HG03469 (cell line): ENCODE results near the gene RFX3.

Source experiments
- ATAC-seq: cut with Tn5 transposase; IDR thresholded peaks from one replicate; pipeline ENCODE4 v1.9.1; 2021; ENCODE audit warnings: mild to moderate bottlenecking, moderate library complexity, moderate number of reproducible peaks; ENCODE audit not compliant: unreplicated experiment

RFX3 gene

DNA sequence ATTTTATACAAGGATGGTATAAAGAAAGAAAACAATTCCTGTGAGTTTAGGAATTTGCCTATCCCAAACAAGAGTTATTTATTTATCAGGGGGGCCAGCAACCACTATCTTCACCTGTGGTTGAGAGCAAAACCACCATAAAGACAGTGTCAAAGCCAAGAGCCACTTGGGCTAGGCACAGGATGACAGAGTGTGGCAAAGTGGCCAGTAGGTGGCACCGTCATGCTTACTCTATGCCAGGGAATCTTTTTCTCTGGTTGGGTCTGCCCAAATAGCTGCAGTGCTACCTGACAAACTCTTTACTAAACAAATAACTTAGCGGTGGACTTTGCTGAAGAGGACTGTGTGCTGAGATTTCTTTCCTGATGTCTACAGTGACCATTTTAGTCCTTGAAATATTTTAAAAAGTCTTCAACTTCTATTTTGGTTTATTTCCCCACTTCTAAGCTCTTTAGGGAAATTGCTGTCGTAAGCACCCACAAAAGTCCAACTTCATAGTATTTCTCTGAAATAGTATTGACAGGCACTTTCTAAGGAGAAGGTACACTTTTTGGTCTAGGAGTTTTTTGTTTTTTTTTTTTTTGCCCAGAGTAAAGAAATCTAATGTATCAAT is 285.0 kb downstream of the RFX3 start:
- ATAC-seq, result peak; percentile 89

GRCh38 chr9:3239240-3239639 is 286.6 kb downstream of the RFX3 start:
- no peak for ATAC-seq

DNA sequence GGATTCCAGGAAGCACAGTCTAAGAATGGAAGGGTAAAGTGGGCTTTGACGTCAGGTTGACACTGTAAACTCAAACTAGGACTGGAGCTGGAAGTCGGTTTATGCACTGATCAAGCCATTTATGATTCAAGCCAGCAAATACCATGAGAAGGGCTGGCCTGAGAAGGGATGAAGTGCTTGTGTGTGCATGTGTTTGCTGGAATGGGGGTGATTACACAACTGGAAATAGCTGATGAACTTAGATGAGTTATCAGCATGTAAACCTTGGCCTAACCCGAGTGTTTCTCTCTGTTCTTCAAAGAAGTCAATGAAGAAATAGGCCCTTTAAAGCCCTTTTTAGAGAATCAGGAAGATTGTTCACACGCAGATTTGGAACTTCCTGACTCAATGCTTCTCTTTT is 287.6 kb downstream of the RFX3 start:
- ATAC-seq, result no peak

DNA sequence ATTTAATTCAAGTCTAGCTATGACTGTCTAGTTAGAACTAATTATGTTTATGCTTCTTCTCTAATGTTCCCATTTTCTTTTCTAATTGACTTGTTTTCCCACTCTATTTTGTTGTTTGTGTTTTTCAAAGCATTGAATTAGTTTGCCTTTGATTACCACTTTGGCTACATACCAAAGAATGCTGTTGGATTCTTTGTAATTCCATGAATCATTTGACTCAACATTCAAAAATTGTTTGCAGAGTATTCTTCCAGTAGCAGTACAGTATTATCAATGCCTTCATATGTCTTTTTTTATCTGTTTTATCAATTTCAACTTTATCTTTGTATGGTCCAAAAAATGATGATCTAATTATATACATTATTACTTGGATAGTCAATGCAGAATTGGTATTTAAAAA is 288.7 kb downstream of the RFX3 start:
- no peak for ATAC-seq

DNA sequence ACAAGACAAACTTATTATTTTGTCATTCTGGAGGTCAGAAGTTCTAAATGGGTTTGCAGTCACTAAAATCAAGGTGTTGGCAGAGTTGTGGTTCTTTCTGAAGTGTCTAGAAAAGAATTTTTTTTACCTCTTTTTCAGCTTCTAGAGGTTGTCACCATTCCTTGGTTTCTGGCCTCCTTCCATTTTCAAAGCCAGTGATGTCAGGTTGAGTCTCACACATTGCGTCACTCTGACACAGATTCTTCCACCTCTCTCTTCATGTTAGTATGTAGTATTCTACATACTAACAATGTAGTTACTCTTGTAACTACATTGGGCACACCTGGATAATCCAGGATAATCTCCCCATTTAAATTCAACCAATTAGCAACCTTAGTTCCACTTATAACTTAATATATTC is 290.3 kb downstream of the RFX3 start:
- no peak for ATAC-seq

DNA sequence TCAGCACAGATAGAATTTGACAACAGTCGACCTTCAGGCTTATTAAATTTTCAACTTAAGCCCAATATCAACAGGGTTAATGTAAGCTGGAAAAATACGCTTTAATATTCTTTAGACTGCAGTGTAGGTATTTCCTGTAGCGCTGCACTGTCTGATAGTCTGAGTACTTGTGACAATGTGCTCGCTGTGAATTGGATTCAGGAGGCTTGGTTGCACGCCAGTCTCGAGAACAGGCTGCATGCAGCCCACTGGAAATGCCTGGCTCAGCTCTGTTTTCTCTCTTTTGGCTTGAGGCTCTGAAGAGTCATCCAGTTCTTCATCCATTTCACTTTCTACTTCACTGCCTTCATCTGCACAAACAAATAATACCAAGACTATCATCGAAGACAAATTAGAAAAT is 300.9 kb downstream of the RFX3 start:
- no peak for ATAC-seq

DNA sequence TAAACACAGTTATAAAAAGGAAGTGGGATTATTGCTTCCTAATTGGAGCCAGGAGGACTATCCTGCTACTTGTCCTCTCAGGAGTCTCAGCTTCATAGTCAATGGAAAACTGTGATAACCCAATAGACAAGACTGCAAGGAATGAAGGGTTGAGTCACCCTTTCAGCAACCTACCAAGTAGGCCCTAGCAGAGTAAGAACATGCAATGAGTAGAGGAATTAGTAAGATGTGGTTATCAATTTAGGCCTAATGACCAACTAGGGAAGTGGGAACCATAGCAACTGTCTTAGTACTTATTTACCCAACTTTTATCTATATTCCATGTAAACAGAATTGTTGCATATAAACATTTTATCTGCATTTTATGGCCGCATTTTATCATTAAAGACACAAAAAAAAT is 310.1 kb downstream of the RFX3 start:
- ATAC-seq, result no peak

GRCh38 chr9:3214741-3215140 is 311.1 kb downstream of the RFX3 start:
- ATAC-seq, result no peak

DNA sequence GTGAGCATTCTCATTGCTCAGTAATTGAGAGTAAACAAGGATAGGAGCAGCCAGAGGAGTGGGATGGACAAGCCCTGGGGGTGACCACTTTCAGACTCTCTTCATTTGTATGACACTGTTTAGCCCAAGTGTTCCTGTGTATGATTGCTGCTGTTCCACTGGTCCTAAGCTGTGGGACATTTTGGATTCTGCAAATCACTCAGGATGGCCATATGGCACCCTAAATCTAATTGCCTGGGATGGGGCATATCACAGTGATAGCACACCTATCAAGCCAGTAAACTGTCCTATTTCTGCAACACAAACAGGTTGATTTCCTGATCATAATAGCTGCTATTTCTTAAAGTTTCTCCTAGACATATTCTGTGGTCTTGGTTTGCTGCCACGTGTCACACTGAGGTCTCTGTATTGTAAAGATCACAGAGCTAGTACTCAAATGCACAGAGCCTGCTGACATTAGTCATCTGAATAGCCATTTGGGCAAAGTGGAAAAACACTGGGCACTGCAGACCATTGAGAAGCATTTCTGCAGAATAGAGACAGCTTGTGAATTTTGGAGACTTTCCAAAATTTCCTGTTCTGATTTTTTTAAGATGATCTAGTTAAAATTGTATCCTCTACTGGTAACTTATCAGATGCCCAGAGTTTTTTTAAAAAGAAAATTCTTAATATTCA is 320.2 kb downstream of the RFX3 start:
- ATAC-seq, result no peak

DNA sequence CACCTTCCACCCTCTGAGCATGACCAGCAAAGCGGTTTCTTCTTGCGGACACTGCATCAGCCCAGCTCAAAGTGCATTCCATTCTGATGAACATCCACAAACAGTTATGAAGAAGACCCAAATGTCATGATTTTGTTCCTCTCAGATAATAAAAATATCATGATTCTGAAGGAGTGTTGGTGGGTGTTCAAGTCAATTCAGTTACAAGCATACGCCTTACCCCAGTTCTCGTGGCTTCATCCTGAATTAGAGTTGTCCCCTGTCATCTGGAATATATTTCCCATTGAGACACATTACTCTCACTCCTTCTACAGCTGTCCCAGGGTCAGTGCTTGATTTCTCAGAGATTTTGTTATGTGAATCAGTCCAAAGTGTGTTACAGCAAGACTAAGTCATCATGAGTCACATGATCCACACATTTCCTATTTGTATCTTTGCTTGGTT is 325.4 kb downstream of the RFX3 start:
- ATAC-seq, result no peak

DNA sequence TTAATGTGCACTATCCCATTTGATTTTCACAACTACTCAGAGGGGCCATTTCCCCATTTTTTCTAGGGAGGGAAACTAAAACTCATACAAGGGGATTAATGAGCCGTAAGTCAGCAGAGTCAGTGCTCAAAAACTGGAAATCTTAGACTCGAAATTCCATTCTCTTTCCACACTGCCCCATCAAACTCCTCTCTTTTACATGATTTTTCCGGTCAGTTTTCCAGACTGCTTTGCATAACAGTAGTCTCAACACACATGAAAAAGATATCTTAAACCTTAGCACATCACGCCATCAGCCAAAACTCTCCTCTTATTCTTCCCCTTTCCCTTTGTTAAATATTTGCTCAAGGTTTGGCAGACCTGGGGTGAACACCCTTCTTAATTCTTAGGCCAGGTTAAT is 332.0 kb downstream of the RFX3 start:
- no peak for ATAC-seq

GRCh38 chr9:3191715-3192114 is 334.1 kb downstream of the RFX3 start:
- no peak for ATAC-seq

DNA sequence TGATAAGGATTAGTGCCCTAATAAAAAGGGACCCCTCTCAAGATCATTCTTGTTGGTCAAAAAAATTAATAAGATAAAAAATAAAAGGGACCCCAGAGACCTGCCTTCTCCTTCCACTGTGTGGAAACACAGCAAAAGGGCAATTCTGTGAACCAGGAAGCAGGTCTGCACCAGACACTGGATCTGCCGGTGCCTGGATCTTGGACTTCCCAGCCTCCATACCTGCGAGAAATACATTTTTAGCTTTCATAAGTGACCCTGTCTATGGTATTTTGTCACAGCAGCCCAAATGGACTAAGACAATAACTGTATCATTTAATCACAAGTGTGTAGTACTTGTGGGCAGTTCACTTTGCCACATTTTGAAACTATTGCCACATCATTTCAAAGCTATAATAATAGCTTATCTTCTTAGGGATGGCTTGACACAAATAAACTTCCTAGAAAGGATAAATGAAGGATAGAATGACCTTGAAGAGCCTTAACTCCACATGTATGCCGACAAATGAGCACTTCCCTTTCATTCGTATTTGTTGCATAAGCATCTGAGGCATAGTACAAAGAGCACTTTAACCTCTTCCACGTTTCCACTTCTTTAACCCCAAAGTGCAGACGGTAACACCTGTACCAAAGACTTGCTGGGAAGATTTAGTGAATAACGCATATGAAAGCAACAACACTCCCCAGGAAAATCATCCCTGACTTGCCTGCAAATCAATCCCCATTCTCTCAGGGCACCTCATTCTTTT is 336.5 kb downstream of the RFX3 start:
- ATAC-seq, result no peak

- ATAC-seq, result no peak
Measured at GRCh38 chr9:3186751-3187150, 339.1 kb downstream of the RFX3 start.

GRCh38 chr9:3181049-3181953 is 344.5 kb downstream of the RFX3 start:
- ATAC-seq, result no peak

- no peak for ATAC-seq
Measured at GRCh38 chr9:3180696-3181048, 345.1 kb downstream of the RFX3 start.

DNA sequence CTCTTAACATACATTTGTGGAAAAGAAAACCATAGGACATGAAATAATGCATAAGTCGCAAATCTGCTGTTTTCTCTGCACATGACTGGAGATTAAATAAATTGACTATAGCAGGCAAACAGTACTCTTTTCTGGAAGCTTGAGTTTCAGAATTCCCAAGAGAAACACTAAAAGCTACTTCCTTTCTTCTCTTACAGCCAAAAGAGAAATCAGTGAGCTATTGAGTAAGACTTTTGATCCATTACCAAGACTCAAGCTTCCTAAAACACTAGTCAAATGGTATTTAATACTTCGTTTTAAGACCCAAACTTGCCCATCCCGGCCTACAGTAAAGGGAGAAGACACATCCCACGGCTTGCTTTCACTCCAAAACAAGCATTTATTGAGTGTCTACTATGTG is 346.1 kb downstream of the RFX3 start:
- no peak for ATAC-seq

GRCh38 chr9:3177936-3178335 is 347.9 kb downstream of the RFX3 start:
- no peak for ATAC-seq

- no peak for ATAC-seq
Measured at GRCh38 chr9:3177146-3177761, 348.5 kb downstream of the RFX3 start.

GRCh38 chr9:3173374-3173773 is 352.4 kb downstream of the RFX3 start:
- ATAC-seq, result no peak

DNA sequence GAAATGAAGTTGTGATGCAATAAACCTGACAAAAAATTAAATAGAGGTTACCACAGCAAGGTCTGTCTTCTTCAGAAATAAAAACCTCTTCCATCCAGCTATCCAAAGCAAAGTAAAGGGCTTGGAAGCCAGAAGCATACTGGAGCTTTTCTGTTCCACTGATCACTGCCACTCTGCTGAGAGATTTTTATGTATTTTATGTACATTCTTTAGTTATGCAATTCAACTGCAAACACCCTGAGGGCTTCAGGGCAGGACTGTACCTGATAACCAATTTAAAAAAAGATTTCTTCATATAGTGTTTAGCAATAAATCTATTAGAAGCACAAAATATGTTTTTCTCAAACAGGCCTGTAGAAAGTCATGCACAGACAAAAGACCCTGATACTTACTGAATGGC is 355.0 kb downstream of the RFX3 start:
- ATAC-seq, result no peak
